Smooth muscle cell (in vitro differentiated cells): Measurements from ENCODE around the gene PSPC1. TPM values are rescaled to one million over a fixed set of nuclear protein-coding genes. Genes with fewer than 3 reads are reported as not detected.

Experiments used
- DNase-seq: peaks from one replicate; lab custom pipeline; 2025; ENCODE audit not compliant: unreplicated experiment; lab: John Stamatoyannopoulos, UW
- H2AFZ ChIP-seq: fragments of 200-600 bp; sonication (generic); 2 replicates; pipeline ENCODE4 v1.6.0; 2016; ENCODE audit warnings: antibody characterized with exemption, low read depth, mild to moderate bottlenecking
- H3F3A ChIP-seq: fragments of 200-600 bp; sonication (generic); 2 replicates; pipeline ENCODE4 v1.6.0; 2017; ENCODE audit warnings: antibody characterized with exemption, low read depth
- H3K27ac ChIP-seq: fragments of 200-600 bp; sonication (generic); 2 replicates; pipeline ENCODE4 v1.5.1; 2016; ENCODE audit warnings: low read depth, mild to moderate bottlenecking
- H3K27me3 ChIP-seq: fragments of 200-600 bp; sonication (generic); 2 replicates; pipeline ENCODE4 v1.6.1; 2016; ENCODE audit warnings: low read depth, mild to moderate bottlenecking
- H3K36me3 ChIP-seq: fragments of 200-600 bp; sonication (generic); 2 replicates; pipeline ENCODE4 v1.5.1; 2016; ENCODE audit warnings: low read depth
- H3K4me1 ChIP-seq: fragments of 200-600 bp; sonication (generic); 2 replicates; pipeline ENCODE4 v1.5.1; 2016; ENCODE audit warnings: low read depth
- H3K4me2 ChIP-seq: fragments of 200-600 bp; sonication (generic); 2 replicates; pipeline ENCODE4 v1.6.0; 2016; ENCODE audit warnings: mild to moderate bottlenecking
- H3K4me3 ChIP-seq: fragments of 200-600 bp; sonication (generic); 2 replicates; pipeline ENCODE4 v1.5.1; 2016; ENCODE audit warnings: mild to moderate bottlenecking
- H3K79me2 ChIP-seq: fragments of 200-600 bp; sonication (generic); 2 replicates; pipeline ENCODE4 v1.6.0; 2016; ENCODE audit warnings: low read depth, mild to moderate bottlenecking
- H3K9ac ChIP-seq: fragments of 200-600 bp; sonication (generic); 2 replicates; pipeline ENCODE4 v1.6.0; 2016; ENCODE audit warnings: low read depth
- H3K9me3 ChIP-seq: fragments of 200-600 bp; sonication (generic); replicated peaks from 2 replicates; pipeline ENCODE4 v1.5.1; 2016; ENCODE audit warnings: low read depth
- H4K20me1 ChIP-seq: fragments of 200-600 bp; sonication (generic); 2 replicates; pipeline ENCODE4 v1.6.0; 2016; ENCODE audit warnings: low read depth
- CTCF ChIP-seq: fragments of 200-600 bp; sonication (generic); IDR thresholded peaks from 2 replicates; pipeline ENCODE4 v1.5.1; 2017; ENCODE audit warnings: borderline replicate concordance, mild to moderate bottlenecking, antibody characterized with exemption; ENCODE audit not compliant: insufficient read depth, poor library complexity, severe bottlenecking
- WGBS: methylation state at CpG from one replicate; pipeline ENCODE4 v1.1.7; 2016; ENCODE audit warnings: low lambda C conversion rate; 5-methylcytosine and 5-hydroxymethylcytosine counted together
- polyA plus RNA-seq: library from polyadenylated mRNA; unstranded; fragments of >200 nt; fragmentation: Nextera tagmentation; extraction: Ambion mirVana; gene quantifications from 2 replicates; pipeline ENCODE4 v1.2.1, GENCODE V29; 2016
- total RNA-seq: library from RNA; depleted of rRNA; stranded (reverse); fragments of >200 nt; gene quantifications from 2 replicates; pipeline ENCODE4 v1.2.3, GENCODE V29; 2014

Gene PSPC1
- total and polyA plus RNA-seq, 2 experiments from 2014 or later: 7.9 to 22.8 TPM

- no peak for TF ChIP-seq CTCF
- H3K27ac ChIP-seq: no peak overlapping the region
Observed at GRCh38 chr13:19663416-19663979, 119.2 kb downstream of the PSPC1 start.

DNA sequence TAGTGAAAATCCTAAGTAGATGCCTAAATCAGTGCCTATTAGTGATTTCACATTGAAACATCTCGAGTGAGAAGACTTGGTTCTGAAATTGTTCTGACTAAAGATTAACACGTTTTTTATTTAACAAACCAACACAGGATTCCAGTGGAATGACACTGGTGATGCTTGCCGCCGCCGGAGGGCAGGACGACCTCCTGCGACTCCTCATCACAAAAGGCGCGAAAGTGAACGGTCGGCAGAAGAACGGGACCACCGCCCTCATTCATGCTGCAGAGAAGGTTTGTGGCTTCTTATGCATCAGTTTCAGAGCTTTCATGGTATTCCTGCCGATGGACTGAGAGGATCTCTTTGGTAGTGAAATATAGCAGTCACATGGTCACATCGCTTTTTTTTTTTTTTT, 121.2 kb downstream of the PSPC1 start:
- Histone ChIP-seq H3K27ac (no peak overlapping the region), H3K4me1 (no peaks in the 10 kb centered on the region), H3K27me3 (no peaks in the 10 kb centered on the region), H3K36me3 (peaks cover 9% of the 10 kb centered on the region), H2AFZ (no peak overlapping the region), H3K9ac (no peak overlapping the region), H3K9me3 (no peaks in the 10 kb centered on the region), H3K4me3 (no peak overlapping the region), H3K4me2 (no peak overlapping the region), H4K20me1 (no peaks in the 10 kb centered on the region), H3K79me2 (no peaks in the 10 kb centered on the region), H3F3A (no peaks in the 10 kb centered on the region)
- TF ChIP-seq CTCF: no peak
- WGBS: 95% methylated on average over 15 of the region's 15 CpGs
- DNase-seq: no peak

More at GRCh38 chr13:19663416-19663979, 119.2 kb downstream of the PSPC1 start:
- H3K79me2 ChIP-seq: no peaks in the 10 kb centered on the region
- H2AFZ ChIP-seq: no peak overlapping the region
- no peaks in the 10 kb centered on the region for H3F3A ChIP-seq
- no peak for DNase-seq
- H4K20me1 ChIP-seq: no peaks in the 10 kb centered on the region
- peaks cover 9% of the 10 kb centered on the region for H3K36me3 ChIP-seq
- H3K9ac ChIP-seq: no peak overlapping the region
- no peaks in the 10 kb centered on the region for H3K27me3 ChIP-seq
- no peak overlapping the region for H3K4me3 ChIP-seq
- no peaks in the 10 kb centered on the region for H3K4me1 ChIP-seq
- no peak overlapping the region for H3K4me2 ChIP-seq
- H3K9me3 ChIP-seq: no peaks in the 10 kb centered on the region
- WGBS: 68% methylated on average over 13 of the region's 13 CpGs

DNA sequence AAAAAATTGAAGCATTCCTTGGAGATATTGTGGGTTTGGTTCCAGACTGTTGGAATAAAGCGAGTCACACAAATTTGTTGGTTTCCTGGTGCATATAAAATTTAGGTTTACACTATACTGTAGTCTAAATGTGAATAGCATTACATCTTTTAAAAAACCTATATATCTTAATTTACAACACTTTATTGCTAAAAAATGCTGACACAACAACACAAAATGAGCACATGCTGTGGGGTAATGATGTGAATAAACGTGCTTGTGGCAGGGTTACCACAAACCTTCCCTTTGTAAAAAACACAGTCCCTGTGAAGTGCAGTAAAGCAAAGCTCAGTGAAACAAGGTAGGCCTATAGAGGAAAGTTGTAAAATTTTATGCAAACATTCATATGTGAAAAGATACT, 121.6 kb downstream of the PSPC1 start:
- 91% methylated on average over 2 of the region's 2 CpGs for WGBS
- H3K4me1 ChIP-seq: no peaks in the 10 kb centered on the region
- H3K9ac ChIP-seq: no peak overlapping the region
- H2AFZ ChIP-seq: no peak overlapping the region
- TF ChIP-seq CTCF: no peak
- no peaks in the 10 kb centered on the region for H3F3A ChIP-seq
- no peaks in the 10 kb centered on the region for H3K27me3 ChIP-seq
- DNase-seq: no peak
- peaks cover 9% of the 10 kb centered on the region for H3K36me3 ChIP-seq
- H4K20me1 ChIP-seq: no peaks in the 10 kb centered on the region
- no peak overlapping the region for H3K27ac ChIP-seq
- no peaks in the 10 kb centered on the region for H3K9me3 ChIP-seq
- H3K4me2 ChIP-seq: no peak overlapping the region
- H3K79me2 ChIP-seq: no peaks in the 10 kb centered on the region
- no peak overlapping the region for H3K4me3 ChIP-seq

GRCh38 chr13:19658831-19659230, 123.9 kb downstream of the PSPC1 start:
- Histone ChIP-seq H3K9me3 (no peaks in the 10 kb centered on the region), H3K4me1 (no peaks in the 10 kb centered on the region), H3K27me3 (no peaks in the 10 kb centered on the region), H3K27ac (no peak overlapping the region), H4K20me1 (no peaks in the 10 kb centered on the region), H3K4me3 (no peak overlapping the region), H3K79me2 (no peaks in the 10 kb centered on the region), H3K4me2 (no peak overlapping the region), H3K36me3 (peaks cover 9% of the 10 kb centered on the region), H3F3A (no peaks in the 10 kb centered on the region), H2AFZ (no peak overlapping the region), H3K9ac (no peak overlapping the region)
- no peak for TF ChIP-seq CTCF
- DNase-seq: no peak
